GM11168 (cell line): ENCODE measurements around the gene MCM7.

Source experiments
- in situ Hi-C: fragments of 300-500 bp; cut with MboI; formaldehyde crosslinking; loops from one replicate; pipeline ENCODE4 v1.12.0; 2022; ENCODE audit warnings: low sequenced_read_pairs; ENCODE audit not compliant: unreplicated experiment

Gene MCM7

GRCh38 chr7:100098913-100099312 is 2.3 kb downstream of the MCM7 start:
- in situ Hi-C loops = no loop called here

DNA sequence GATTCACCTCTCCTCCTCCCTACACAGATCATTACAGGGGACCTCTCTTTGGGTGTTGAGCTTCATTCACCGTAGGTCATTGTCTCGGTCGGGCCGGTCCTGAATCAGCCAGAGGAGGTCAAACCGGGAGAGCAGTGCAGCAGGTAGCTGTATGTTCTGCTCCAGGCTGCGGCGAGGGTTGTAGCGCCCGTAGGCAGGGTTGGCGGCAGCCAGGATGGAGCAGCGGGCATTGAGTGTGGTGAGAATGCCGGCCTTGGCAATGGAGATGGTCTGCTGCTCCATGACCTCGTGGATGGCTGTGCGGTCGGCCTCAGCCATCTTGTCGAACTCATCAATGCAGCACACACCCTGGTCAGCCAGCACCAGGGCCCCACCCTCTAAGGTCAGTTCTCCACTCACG is 5.5 kb downstream of the MCM7 start:
- in situ Hi-C loops = no loop called here

GRCh38 chr7:100095289-100095688 is 5.9 kb downstream of the MCM7 start:
- in situ Hi-C loops = no loop called here

GRCh38 chr7:100093925-100094486 is 7.2 kb downstream of the MCM7 start:
- in situ Hi-C loops = no loop called here

DNA sequence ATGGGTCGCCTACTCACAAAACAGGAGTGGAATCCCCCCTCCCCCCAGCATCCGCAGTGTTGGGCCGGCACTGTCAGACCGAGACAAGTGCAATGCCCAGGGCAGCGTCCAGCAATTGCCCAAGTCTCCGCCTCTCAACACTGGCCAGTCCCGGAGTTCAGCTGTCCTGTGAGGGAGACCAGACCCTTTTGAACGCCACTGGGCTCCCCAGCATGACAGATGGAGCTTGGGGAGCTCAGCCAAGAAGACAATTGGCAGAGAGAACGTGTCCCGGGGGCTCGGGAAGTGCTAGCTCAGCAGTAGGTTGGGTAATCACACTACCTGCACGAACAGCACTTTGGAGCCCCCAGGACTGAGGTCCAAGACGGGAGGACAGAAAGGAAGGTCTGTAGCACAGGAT is 7.7 kb downstream of the MCM7 start:
- in situ Hi-C loops = no loop called here

GRCh38 chr7:100093054-100093453 is 8.1 kb downstream of the MCM7 start:
- in situ Hi-C loops = no loop called here

DNA sequence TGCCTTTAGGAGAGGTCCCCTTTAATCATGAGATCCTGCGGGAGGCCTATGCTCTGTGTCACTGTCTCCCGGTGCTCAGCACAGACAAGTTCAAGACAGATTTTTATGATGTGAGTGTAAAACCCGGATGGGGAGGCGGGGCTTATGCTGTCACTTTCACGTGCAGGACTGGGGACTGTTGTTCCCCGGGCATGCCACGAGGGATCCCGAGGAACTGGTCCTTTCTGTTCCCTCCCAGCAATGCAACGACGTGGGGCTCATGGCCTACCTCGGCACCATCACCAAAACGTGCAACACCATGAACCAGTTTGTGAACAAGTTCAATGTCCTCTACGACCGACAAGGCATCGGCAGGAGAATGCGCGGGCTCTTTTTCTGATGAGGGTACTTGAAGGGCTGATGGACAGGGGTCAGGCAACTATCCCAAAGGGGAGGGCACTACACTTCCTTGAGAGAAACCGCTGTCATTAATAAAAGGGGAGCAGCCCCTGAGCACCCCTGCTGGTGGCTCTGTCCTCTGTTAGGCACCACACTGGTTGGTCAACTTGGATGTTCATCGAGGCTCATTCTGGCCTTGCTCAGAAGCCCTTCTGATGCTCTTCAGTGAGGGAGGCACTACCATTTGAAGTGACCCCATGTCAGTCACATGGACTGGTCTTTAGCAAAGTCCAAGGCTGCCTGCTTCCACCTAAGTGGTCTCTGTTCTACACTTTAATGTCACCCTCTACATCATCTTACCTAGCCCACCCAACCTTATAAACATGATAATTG is 9.6 kb downstream of the MCM7 start:
- in situ Hi-C loops = no loop called here

DNA sequence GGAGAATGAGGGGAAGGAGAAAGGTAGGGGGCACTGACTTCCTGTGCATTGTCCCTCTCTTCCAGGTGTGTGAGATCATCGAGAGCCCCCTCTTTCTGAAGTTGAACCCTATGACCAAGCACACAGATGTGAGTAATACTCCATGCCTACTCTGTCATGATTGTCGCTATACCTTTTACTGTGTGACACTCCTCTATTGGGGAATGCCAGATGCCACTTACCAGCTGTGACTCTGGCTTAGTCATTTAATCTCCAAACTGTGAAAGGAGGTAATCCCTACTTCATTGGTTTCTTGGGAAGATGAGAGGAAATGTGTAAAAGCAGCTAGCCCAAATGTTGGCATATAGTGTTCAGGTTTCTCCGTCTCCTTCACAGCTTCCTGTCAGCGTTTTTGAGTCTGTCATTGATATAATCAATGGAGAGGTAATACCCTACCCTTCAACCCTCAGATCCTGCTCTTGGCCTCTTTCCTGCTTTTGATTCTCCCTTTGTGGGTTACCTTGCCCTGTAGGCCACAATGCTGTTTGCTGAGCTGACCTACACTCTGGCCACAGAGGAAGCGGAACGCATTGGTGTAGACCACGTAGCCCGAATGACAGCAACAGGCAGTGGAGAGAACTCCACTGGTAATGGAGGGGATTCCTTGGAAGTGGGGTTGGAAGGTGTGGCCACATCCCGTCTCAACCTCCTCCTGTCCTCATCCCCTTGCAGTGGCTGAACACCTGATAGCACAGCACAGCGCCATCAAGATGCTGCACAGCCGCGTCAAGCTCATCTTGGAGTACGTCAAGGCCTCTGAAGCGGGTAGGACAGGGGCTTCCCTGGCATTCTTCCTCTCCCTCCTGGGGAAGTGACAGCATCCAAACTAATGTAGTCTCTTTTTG is 10.4 kb downstream of the MCM7 start:
- in situ Hi-C loops = no loop called here

- in situ Hi-C loops = no loop called here
Observed at GRCh38 chr7:100089458-100090196, 11.6 kb downstream of the MCM7 start.

- in situ Hi-C loops = no loop called here
Observed at GRCh38 chr7:100088621-100089457, 12.4 kb downstream of the MCM7 start, which contains the start of gene COPS6. Gene COPS6, plus strand, starts transcription at chr7:100088969. Its CDS starts 22 bp downstream, at chr7:100088991.

DNA sequence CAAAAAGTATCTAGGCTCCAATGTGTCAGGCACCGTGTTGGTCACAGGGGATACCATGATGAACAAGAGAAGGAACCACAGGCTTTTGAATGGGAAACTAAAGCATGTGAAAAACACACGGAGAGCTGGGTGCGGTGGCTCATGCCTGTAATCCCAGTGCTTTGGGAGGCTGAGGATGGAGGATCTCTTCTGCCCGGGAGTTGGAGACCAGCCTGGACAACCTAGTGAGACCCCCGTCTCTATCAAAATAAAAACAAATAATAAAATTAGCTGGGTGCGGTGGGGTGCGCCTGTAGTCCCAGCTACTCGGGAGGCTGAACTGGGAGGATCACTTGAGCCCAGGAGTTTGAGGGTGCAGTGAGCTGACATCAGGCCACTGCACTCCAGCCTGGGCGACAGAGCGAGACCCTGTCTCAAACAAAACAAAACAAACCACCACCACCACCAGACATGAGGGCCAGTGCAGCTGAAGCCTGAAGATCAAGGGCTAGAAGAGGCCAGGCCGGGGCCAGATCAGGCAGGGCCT is 13.0 kb downstream of the MCM7 start:
- in situ Hi-C loops = no loop called here

DNA sequence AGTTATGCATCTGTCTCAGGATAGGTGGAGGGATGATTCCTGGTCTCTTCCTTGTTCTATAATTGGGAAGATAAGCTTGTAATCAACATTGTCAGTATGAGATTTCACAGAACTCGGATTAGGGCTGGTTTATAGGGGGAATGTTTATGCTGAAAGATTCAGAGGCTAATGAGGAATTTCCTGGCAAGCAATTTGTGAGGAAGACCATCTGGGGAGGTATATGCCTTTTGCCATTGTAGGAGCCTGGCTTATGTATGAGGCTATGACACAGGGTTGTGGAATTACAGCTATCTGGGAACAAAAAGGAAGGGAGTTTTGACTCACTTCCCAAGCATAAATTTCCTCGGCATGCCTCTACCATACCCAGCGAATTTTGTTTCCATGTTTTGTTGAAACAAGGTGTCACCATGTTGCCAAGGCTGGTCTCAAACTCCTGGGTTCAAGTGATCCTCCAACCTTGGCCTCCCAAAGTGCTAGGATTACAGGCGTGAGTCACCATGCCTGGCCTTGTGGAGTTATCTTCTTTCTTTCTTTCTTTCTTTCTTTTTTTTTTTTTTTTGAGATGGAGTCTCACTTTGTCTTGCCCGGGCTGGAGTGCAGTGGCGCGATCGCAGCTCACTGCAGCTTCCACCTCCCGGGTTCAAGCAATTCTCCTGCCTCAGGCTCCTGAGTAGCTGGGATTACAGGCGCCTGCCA is 14.0 kb downstream of the MCM7 start:
- in situ Hi-C loops = no loop called here

DNA sequence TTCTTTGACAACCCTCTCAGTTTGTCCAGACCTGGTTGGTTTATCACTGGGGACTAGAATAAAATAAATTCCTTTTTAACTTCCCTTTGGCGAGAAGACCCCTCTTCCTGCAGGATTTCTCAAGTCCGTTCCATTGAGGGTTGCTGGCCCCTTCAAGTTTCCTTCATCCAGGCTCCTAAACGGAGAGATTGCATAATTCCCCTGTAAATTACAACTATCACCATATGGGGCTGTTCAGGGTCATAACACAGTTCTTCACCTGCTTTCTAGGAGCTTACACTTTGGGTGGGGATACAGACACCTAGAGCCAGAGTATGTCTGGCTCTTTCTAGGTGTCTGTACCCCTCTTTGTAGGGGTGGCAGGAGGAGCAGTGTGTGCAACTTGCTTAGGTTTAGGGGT is 15.7 kb downstream of the MCM7 start:
- in situ Hi-C loops = no loop called here

- in situ Hi-C loops = no loop called here
Observed at GRCh38 chr7:100082978-100083377, 18.2 kb downstream of the MCM7 start.

GRCh38 chr7:100081535-100082102 is 19.6 kb downstream of the MCM7 start, which contains the start of gene ZNF3:
Gene ZNF3, minus strand, starts transcription at chr7:100081723. Its CDS starts 4,366 bp downstream, at chr7:100077357.
- in situ Hi-C loops = no loop called here

DNA sequence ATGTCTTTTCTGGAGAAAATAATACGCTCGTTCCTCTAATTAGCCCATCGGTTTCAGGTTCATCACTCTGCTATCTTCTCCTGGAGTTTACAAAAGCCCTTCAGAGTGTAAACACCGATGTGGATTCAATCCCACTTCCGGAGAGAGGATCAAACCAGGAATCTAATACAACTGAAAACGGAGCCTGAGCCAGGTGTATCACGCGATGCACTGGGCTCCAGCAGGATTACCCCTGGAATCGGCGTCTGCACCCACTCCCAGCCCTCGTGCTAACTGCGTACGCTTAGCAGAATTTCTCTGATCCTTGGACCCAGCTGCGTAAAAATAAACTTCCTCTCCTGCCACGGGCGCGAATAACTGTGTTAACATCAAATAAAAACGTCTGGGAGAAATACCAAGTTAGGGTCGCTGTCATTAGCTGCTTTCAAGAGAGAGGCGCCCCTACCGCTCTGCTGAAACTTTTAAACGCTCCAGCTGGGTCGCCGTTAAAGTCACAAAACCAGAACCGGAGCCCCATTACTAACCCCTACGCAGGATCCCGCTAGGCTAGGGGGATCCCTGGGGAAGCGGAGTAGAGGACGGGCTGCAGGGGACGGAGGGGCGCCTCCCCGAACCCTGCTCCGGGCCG is 20.2 kb downstream of the MCM7 start:
- in situ Hi-C loops = no loop called here

- in situ Hi-C loops = no loop called here
Observed at GRCh38 chr7:100079024-100079560, 22.1 kb downstream of the MCM7 start.

GRCh38 chr7:100077205-100077604 is 24.0 kb downstream of the MCM7 start:
- in situ Hi-C loops = no loop called here
